K562 (cell line): ENCODE results near the gene GLUL. TPM values are rescaled to one million over a fixed set of nuclear protein-coding genes. Genes with fewer than 3 reads are reported as not detected.

Source experiments
- ATAC-seq: fragments of 200-7000 bp; cut with Tn5 transposase; 3 replicates; pipeline ENCODE4 v1.9.1; 2020; ENCODE audit warnings: moderate library complexity
- BruUV-seq: library from RNA; stranded (reverse); fragments of 400-500 nt; replicated peaks from 2 replicates; lab custom pipeline; 2021; lab: Mats Ljungman, UMichigan
- CTCF ChIA-PET: fragments of 300-600 bp; formaldehyde crosslinking; extraction: SDS; loops from one replicate; lab custom pipeline; 2021; ENCODE audit warnings: low intra/inter-chr PET ratio; lab: Yijun Ruan, JAX
- POLR2A ChIA-PET: fragments of 300-600, 350-650 bp; sonication (Branson Sonifier 250); formaldehyde crosslinking; extraction: SDS; loops from one replicate; lab custom pipeline; 2021; ENCODE audit warnings: antibody characterized with exemption, inconsistent platforms; lab: Yijun Ruan, JAX
- DNase-seq, 4 experiments: peaks; one replicate each; pipeline versions ENCODE4 v3.0.0 to v3.0.0-alpha.2; 2011 to 2018; ENCODE audit warnings: low spot score in 3 of 4, mixed read lengths in 3 of 4; ENCODE audit errors: extremely low read depth in 1 of 4
- FAIRE-seq: peaks from 2 replicates; lab custom pipeline; 2011; peaks lifted over from hg19 to GRCh38; lab: Jason Lieb, UNC
- H2AFZ ChIP-seq: 2 replicates; pipeline ENCODE4 v1.6.0; 2011; ENCODE audit warnings: low read depth, low read length, control low read depth, inconsistent platforms
- H3K27ac ChIP-seq: fragments of 200-600 bp; 3 replicates; pipeline ENCODE4 v1.8.0; 2011; ENCODE audit warnings: low read depth, mild to moderate bottlenecking, control low read depth, inconsistent platforms, low read length, moderate library complexity, mixed read lengths; ENCODE audit errors: extremely low read depth
- H3K27me3 ChIP-seq, 2 experiments: fragments of 300-600 bp in 1 of 2; 2 replicates in 1 of 2; 3 replicates in 1 of 2; pipeline versions ENCODE4 v1.6.0 to v1.8.0; 2011; ENCODE audit warnings: inconsistent platforms in 2 of 2, low read length in 2 of 2, mild to moderate bottlenecking in 1 of 2, mixed read lengths in 1 of 2, moderate library complexity in 1 of 2; ENCODE audit not compliant: control insufficient read depth in 2 of 2, insufficient read depth in 2 of 2
- H3K36me3 ChIP-seq: fragments of 300-600 bp; 3 replicates; pipeline ENCODE4 v1.8.0; 2011; ENCODE audit warnings: mild to moderate bottlenecking, low read length, inconsistent platforms; ENCODE audit not compliant: control insufficient read depth, insufficient read depth
- H3K4me1 ChIP-seq, 2 experiments: fragments of 200-600 bp in 1 of 2; replicated peaks in 1 of 2; 2 replicates in 1 of 2; 3 replicates in 1 of 2; pipeline versions ENCODE4 v1.5.1 to v1.8.0; 2011; ENCODE audit warnings: inconsistent platforms in 2 of 2, low read length in 2 of 2, mild to moderate bottlenecking in 1 of 2, mixed read lengths in 1 of 2, moderate library complexity in 1 of 2; ENCODE audit not compliant: control insufficient read depth in 2 of 2, insufficient read depth in 2 of 2
- H3K4me2 ChIP-seq: 2 replicates; pipeline ENCODE4 v1.6.1; 2011; ENCODE audit warnings: low read length, control low read depth, inconsistent platforms, mixed read lengths; ENCODE audit not compliant: insufficient read depth
- H3K4me3 ChIP-seq: fragments of 200-600 bp; sonication (generic), shearing (Covaris generic); 2 replicates; pipeline ENCODE4 v1.5.1; 2016; ENCODE audit warnings: control low read depth, inconsistent platforms
- H3K79me2 ChIP-seq: fragments of 200-600 bp; 3 replicates; pipeline ENCODE4 v1.8.0; 2011; ENCODE audit warnings: low read length, inconsistent platforms; ENCODE audit not compliant: control insufficient read depth, insufficient read depth
- H3K9ac ChIP-seq, 2 experiments: 2 replicates each; pipeline versions ENCODE4 v1.6.0 to v1.6.1; 2011; ENCODE audit warnings: low read depth in 2 of 2, low read length in 2 of 2, control low read depth in 1 of 2, inconsistent platforms in 1 of 2, mild to moderate bottlenecking in 1 of 2, mixed read lengths in 1 of 2; ENCODE audit not compliant: insufficient read depth in 1 of 2
- H3K9me1 ChIP-seq: one replicate; pipeline ENCODE4 v1.6.0; 2011; ENCODE audit warnings: inconsistent platforms, mild to moderate bottlenecking, low read length, moderate library complexity; ENCODE audit not compliant: control insufficient read depth, insufficient read depth
- H3K9me3 ChIP-seq: replicated peaks from 2 replicates; pipeline ENCODE4 v1.5.1; 2011; ENCODE audit warnings: low read depth, low read length, inconsistent platforms; ENCODE audit not compliant: control insufficient read depth, insufficient read depth
- H4K20me1 ChIP-seq: replicated peaks from 2 replicates; pipeline ENCODE4 v1.6.1; 2011; ENCODE audit warnings: low read length, inconsistent platforms, mixed read lengths; ENCODE audit not compliant: control insufficient read depth, insufficient read depth
- CCAR2 ChIP-seq: fragments of 200-400 bp; formaldehyde crosslinking; IDR thresholded peaks from 2 replicates; pipeline ENCODE4 v1.6.1; 2017; ENCODE audit warnings: mild to moderate bottlenecking, low read depth, low read length
- GTF2E2 ChIP-seq: fragments of 200-800 bp; sonication (Bioruptor generic); IDR thresholded peaks from 2 replicates; pipeline ENCODE4 v1.6.1; 2016; ENCODE audit warnings: missing genetic modification characterization, missing compliant biosample characterization
- HEY1 ChIP-seq: fragments of 250-450 bp; sonication (Bioruptor Pico); IDR thresholded peaks from 2 replicates; pipeline ENCODE4 v1.5.0; 2020; ENCODE audit warnings: mild to moderate bottlenecking, moderate library complexity, borderline replicate concordance
- NFRKB ChIP-seq: fragments of 450-650 bp; IDR thresholded peaks from 2 replicates; pipeline ENCODE4 v1.6.1; 2016; ENCODE audit warnings: low read depth
- NR4A1 ChIP-seq, 2 experiments: fragments of 250-450 bp in 1 of 2; fragments of 450-650 bp in 1 of 2; sonication (Bioruptor Pico) in 1 of 2; IDR thresholded peaks; 2 replicates each; pipeline versions ENCODE4 v1.4.0 to v1.6.1; 2016 to 2020; ENCODE audit warnings: mild to moderate bottlenecking in 2 of 2, missing compliant biosample characterization in 1 of 2, missing genetic modification characterization in 1 of 2, moderate library complexity in 1 of 2
- RBM17 ChIP-seq: fragments of 200-400 bp; formaldehyde crosslinking; IDR thresholded peaks from 2 replicates; pipeline ENCODE4 v1.6.1; 2017; ENCODE audit warnings: low read depth, mild to moderate bottlenecking, low read length, borderline replicate concordance
- SPI1 ChIP-seq: IDR thresholded peaks from 2 replicates; pipeline ENCODE4 v1.6.1; 2011; ENCODE audit warnings: low read depth, low read length, control low read depth, borderline replicate concordance
- THAP12 ChIP-seq: fragments of 250-450 bp; sonication (Bioruptor Pico); IDR thresholded peaks from 2 replicates; pipeline ENCODE4 v1.9.0; 2021; ENCODE audit warnings: mild to moderate bottlenecking, inconsistent platforms
- ZNF175 ChIP-seq: fragments of 200-800 bp; sonication (Bioruptor generic); IDR thresholded peaks from 2 replicates; pipeline ENCODE4 v1.6.1; 2016; ENCODE audit warnings: low read depth, mild to moderate bottlenecking, missing genetic modification characterization, missing compliant biosample characterization
- ZNF589 ChIP-seq: fragments of 200-800 bp; sonication (Bioruptor generic); IDR thresholded peaks from 2 replicates; pipeline ENCODE4 v1.6.1; 2016; ENCODE audit warnings: low read depth, missing genetic modification characterization, missing compliant biosample characterization
- ZNF766 ChIP-seq: fragments of 200-800 bp; sonication (Bioruptor generic); conservative IDR thresholded peaks from 2 replicates; pipeline ENCODE4 v1.6.1; 2016; ENCODE audit warnings: missing genetic modification characterization, missing compliant biosample characterization
- WGBS: fragments of 100-300 bp; shearing (Covaris generic); methylation state at CpG from one replicate; pipeline ENCODE4 v1.1.6; 2016; ENCODE audit warnings: low coverage, mixed read lengths; ENCODE audit not compliant: insufficient coverage; ENCODE audit errors: missing lambda C conversion rate; 5-methylcytosine and 5-hydroxymethylcytosine counted together
- in situ Hi-C: fragments of 300-500 bp; cut with MboI; formaldehyde crosslinking; loops from 4 replicates; pipeline ENCODE4 v1.15.0; 2018; ENCODE audit warnings: inconsistent platforms, mixed read lengths
- intact Hi-C: fragments of 100-400 bp; cut with micrococcal nuclease; formaldehyde crosslinking; loops from 2 replicates; pipeline ENCODE4 v1.14.2; 2022
- polyA plus RNA-seq, 8 experiments: library from polyadenylated mRNA; depleted of rRNA in 4 of 8; stranded (reverse) in 5 of 8; unstranded in 3 of 8; fragments of >200 nt; fragmentation: Nextera tagmentation in 2 of 8; fragmentation: Illumina TruSeq in 1 of 8; extraction: Ambion mirVana in 2 of 8; extraction: Trizol in 1 of 8; gene quantifications; 2 replicates each; pipeline versions ENCODE4 v1.2.1 to v1.2.3, GENCODE V29; 2011 to 2014; ENCODE audit warnings: inconsistent platforms in 1 of 8, missing spikeins in 1 of 8
- total RNA-seq, 7 experiments: library from RNA; depleted of rRNA in 6 of 7; stranded (reverse); fragments of >200 nt in 6 of 7; fragmentation: Illumina TruSeq in 2 of 7; extraction: Trizol in 2 of 7; gene quantifications; 2 replicates each; pipeline versions ENCODE4 v1.2.1 to v1.2.3, GENCODE V29; 2011 to 2021; ENCODE audit warnings: low replicate concordance in 1 of 7
- TF ChIP-seq, protein P1 (sequence below), 2 experiments: IDR thresholded peaks; 2 replicates each; pipeline ENCODE4 v1.6.1; 2012; ENCODE audit warnings: improper control_type of control experiment in 2 of 2, low read depth in 2 of 2, low read length in 2 of 2, borderline replicate concordance in 1 of 2

GLUL gene
- total and polyA plus RNA-seq, 9 of the 15 experiments (the other 6 are each of a cell fraction or from before 2014, with no cell fraction given): 1,088 to 4,222 (median 1,338) TPM

DNA sequence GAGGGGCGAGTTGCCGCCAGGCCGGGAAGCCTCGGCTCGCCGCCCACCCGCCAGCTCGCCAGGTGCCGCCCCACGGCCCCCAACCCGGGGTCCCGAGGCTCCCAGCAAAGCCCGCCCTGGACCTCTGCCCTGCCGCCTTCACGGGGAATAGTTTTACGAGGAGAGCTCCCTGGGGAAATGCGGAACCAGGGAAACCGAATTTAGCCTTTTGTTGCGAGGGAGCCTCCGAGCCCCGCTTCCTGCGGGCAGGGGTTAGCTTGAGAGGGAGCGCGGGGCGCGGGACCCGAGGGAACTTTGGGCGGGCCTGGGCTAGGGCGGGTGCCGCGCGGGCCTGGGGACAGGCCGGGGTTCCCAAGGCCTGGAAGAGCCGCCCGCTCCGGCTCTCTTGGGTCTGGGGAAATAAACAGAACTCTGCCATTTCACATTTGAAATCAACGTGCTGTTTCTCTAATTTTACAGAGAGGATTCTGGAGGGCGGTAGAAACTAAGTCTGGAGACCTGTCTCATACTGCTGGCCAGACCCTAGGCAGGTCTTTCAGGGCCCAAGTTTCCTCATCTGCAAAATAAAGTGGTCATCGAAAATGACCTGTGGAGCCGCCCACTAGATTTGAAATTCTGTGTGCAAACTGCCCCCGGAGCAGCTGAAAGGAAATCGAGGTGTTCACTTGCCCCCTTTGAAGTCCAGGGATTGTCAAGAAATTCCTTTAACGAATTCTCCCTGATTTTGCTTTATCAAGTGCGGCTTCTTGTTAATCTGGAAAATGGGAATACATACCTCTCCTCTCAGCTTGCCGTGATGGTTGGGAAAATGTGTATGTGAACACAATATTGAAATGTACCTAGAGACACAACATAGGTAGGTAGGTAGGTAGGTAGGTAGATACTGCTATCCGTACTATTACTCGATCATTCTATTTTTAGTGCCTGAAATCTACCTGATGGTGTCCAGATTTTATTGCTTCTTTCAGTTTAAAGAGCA lies 749 bp upstream of the GLUL start:
- FAIRE-seq: no peak
- in situ Hi-C loops: loop anchor here (5.0 kb wide), 1 partner anchor 90 kb away; no protein-coding TSS in a partner anchor
- BruUV-seq: TSS peak; percentile 60
- peak; percentile 85; the same call in 1 of the 2 replicates for TF ChIP-seq ZNF589
- 0 out of 2 replicates have a peak, but pooled peaks have one; percentile 32 for TF ChIP-seq THAP12 (CRISPR knock-in tag)
- no peak for TF ChIP-seq RBM17
- TF ChIP-seq ZNF766 (CRISPR knock-in tag): 0 out of 2 replicates have a peak, but pooled peaks have one; percentile 15
- peak; percentile 77 for TF ChIP-seq NFRKB
- TF ChIP-seq GTF2E2 (tag): peak; percentile 93; the same call in 1 of the 2 replicates
- no peak for TF ChIP-seq CCAR2
- 0 out of 2 replicates have a peak, but pooled peaks have one; percentile 6 for TF ChIP-seq NR4A1 (CRISPR knock-in tag; IDR thresholded peaks at IDR 0.05)
- TF ChIP-seq NR4A1 (tag; IDR thresholded peaks at IDR 0.05): no peak
- no peak for TF ChIP-seq HEY1 (CRISPR knock-in tag)
- TF ChIP-seq SPI1: peak; percentile 65
- TF ChIP-seq, protein P1, sequence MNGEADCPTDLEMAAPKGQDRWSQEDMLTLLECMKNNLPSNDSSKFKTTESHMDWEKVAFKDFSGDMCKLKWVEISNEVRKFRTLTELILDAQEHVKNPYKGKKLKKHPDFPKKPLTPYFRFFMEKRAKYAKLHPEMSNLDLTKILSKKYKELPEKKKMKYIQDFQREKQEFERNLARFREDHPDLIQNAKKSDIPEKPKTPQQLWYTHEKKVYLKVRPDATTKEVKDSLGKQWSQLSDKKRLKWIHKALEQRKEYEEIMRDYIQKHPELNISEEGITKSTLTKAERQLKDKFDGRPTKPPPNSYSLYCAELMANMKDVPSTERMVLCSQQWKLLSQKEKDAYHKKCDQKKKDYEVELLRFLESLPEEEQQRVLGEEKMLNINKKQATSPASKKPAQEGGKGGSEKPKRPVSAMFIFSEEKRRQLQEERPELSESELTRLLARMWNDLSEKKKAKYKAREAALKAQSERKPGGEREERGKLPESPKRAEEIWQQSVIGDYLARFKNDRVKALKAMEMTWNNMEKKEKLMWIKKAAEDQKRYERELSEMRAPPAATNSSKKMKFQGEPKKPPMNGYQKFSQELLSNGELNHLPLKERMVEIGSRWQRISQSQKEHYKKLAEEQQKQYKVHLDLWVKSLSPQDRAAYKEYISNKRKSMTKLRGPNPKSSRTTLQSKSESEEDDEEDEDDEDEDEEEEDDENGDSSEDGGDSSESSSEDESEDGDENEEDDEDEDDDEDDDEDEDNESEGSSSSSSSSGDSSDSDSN (IDR thresholded peaks at IDR 0.05; ENCODE audit: borderline replicate concordance in 1 of 2, low read depth in 2 of 2, low read length in 2 of 2): peak in 1 of 2 experiments; percentile 60; a peak in 1 of 4 replicates
- TF ChIP-seq ZNF175: peak; percentile 68; the same call in 1 of the 2 replicates

More for the DNA sequence above, 749 bp upstream of the GLUL start:
- H3K4me1 ChIP-seq: peaks cover 19 to 49% of the 10 kb centered on the region in 2 experiments
- peaks cover 57% of the 10 kb centered on the region for H3K79me2 ChIP-seq
- peak overlapping the region; percentile 88 to 96 for H3K9ac ChIP-seq
- peaks cover 30% of the 10 kb centered on the region for H4K20me1 ChIP-seq
- peak overlapping the region; percentile 92 for H3K27ac ChIP-seq
- H3K4me2 ChIP-seq: peak overlapping the region; percentile 76
- no peaks in the 10 kb centered on the region for H3K27me3 ChIP-seq
- H3K9me3 ChIP-seq: no peaks in the 10 kb centered on the region
- H2AFZ ChIP-seq: peak overlapping the region; percentile 81
- peaks cover 8% of the 10 kb centered on the region for H3K9me1 ChIP-seq
- peak; percentile 43 for ATAC-seq
- peak in 1 of 4 experiments; percentile 60 for DNase-seq
- H3K4me3 ChIP-seq: peak overlapping the region; percentile 77
- peaks cover 35% of the 10 kb centered on the region for H3K36me3 ChIP-seq
- intact Hi-C loops: loop anchor here (5.0 kb wide), 1 partner anchor 400 kb away; no protein-coding TSS in a partner anchor
- 6% methylated on average over 45 of the region's 47 CpGs for WGBS
- POLR2A ChIA-PET: interaction anchor here (0.6 to 8.0 kb wide), 49 partner anchors 7 to 1230 kb away, joined by 3 to 137 read pairs (median 4); no protein-coding TSS in a partner anchor
- CTCF ChIA-PET: interaction anchor here (1.3 kb wide), 1 partner anchor 249 kb away, joined by 4 read pairs; no protein-coding TSS in a partner anchor
